NCI-H748 treated with DMSO at 0.1 percent for 48 hours (cell line): ENCODE results near the gene ARID2.

Source experiments
- DNase-seq: peaks from one replicate; lab custom pipeline; 2025; lab: John Stamatoyannopoulos, UW

ARID2 gene, protein sequence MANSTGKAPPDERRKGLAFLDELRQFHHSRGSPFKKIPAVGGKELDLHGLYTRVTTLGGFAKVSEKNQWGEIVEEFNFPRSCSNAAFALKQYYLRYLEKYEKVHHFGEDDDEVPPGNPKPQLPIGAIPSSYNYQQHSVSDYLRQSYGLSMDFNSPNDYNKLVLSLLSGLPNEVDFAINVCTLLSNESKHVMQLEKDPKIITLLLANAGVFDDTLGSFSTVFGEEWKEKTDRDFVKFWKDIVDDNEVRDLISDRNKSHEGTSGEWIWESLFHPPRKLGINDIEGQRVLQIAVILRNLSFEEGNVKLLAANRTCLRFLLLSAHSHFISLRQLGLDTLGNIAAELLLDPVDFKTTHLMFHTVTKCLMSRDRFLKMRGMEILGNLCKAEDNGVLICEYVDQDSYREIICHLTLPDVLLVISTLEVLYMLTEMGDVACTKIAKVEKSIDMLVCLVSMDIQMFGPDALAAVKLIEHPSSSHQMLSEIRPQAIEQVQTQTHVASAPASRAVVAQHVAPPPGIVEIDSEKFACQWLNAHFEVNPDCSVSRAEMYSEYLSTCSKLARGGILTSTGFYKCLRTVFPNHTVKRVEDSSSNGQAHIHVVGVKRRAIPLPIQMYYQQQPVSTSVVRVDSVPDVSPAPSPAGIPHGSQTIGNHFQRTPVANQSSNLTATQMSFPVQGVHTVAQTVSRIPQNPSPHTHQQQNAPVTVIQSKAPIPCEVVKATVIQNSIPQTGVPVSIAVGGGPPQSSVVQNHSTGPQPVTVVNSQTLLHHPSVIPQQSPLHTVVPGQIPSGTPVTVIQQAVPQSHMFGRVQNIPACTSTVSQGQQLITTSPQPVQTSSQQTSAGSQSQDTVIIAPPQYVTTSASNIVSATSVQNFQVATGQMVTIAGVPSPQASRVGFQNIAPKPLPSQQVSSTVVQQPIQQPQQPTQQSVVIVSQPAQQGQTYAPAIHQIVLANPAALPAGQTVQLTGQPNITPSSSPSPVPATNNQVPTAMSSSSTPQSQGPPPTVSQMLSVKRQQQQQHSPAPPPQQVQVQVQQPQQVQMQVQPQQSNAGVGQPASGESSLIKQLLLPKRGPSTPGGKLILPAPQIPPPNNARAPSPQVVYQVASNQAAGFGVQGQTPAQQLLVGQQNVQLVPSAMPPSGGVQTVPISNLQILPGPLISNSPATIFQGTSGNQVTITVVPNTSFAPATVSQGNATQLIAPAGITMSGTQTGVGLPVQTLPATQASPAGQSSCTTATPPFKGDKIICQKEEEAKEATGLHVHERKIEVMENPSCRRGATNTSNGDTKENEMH (N-terminal part only)

DNA sequence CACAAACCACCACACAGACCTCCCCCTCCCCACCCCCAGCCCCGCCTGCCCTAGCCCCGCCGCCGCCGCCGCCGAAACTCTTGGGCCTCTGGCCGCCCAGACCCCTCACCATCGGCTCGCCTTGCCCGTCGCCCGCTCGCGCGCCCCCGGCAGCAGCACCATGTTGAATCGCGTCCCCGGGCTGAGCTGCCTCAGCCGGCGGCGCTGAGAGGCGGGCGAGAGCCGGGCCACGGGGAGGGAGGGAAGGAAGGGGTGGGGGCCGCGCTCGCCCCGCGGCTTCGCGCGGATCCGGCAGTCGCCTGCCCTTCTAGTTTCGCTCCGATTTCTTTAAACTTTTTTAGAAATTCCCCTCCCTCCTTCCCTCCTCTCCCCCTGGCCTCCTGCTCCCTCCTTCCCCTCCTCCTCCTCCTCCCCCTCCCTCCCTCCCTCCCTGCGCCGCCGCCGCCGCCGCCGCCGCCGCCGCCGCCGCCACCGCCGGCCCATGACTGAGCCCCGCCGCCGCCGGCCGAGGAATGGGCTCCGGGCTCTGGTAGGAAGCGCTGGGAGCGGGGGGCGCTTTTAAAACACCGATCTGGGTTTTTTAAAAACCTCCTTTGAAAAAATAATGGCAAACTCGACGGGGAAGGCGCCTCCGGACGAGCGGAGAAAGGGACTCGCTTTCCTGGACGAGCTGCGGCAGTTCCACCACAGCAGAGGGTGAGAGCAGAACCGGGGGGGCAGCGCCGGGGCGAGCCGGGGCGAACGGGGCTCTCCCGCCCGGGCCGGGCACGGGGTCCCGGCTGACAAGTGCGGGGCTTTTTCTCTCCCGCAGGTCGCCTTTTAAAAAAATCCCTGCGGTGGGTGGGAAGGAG lies at the start of gene ARID2:
TSS of gene ARID2 (plus strand) at position 474 of the 851 bp plus-strand sequence. CDS start at position 605, 131 bp downstream.
- DNase-seq: peak; percentile 58

DNA sequence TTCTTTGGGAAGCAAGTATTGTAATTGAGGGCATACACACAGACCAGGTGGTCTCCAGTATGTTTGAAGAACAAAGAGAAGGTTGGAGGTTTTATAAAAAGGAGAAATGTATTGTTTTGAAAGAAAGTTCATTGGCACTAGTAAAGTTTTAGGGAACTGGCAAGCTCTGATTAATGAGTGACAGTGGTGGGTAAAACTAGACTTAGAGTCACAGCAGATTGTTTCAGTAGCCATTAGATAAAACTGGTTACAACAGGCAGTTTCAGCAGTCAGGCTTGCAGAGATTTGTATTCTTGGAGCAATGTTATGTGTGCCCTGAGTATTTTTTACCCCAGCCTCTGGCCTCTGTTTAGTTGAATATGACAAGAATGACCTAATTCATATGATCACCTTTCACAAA lies 49.1 kb upstream of the ARID2 start:
- DNase-seq: no peak

DNA sequence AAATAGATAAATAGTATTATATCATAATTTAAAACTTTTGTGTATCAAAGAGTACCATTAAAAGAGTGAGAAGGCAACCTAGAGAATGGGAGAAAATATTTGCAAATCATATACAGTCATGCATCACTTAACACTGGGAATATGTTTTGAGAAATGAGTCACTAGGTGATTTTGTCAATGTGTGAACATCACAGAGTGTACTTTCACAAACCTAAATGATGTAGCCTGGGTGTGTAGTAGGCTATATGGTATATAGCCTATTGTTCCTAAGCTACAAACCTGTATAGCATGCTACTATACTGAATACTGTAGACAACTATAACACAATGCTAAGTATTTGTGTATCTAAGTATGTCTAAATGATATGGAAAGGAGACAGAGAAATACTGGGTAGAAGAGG lies 48.0 kb upstream of the ARID2 start:
- DNase-seq: no peak

DNA sequence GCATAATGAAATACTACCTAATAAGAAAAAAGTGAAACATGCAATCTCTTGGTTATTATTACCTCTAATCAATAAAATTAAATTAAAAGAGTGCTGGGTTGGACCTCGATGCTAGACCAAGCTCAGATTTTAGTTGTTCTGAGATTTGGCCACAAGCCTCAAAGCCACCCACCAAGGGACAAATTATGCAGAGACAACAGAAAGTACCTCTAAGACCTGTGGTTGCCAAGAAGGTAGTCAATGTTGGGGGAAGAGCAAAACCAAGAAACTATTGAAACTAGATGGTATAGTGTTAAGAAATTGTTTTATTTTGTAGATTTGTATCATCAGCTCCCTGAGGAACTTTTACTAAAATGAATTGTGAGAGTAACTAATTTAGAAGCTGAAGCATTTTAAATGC lies 43.8 kb upstream of the ARID2 start:
- no peak for DNase-seq

DNA sequence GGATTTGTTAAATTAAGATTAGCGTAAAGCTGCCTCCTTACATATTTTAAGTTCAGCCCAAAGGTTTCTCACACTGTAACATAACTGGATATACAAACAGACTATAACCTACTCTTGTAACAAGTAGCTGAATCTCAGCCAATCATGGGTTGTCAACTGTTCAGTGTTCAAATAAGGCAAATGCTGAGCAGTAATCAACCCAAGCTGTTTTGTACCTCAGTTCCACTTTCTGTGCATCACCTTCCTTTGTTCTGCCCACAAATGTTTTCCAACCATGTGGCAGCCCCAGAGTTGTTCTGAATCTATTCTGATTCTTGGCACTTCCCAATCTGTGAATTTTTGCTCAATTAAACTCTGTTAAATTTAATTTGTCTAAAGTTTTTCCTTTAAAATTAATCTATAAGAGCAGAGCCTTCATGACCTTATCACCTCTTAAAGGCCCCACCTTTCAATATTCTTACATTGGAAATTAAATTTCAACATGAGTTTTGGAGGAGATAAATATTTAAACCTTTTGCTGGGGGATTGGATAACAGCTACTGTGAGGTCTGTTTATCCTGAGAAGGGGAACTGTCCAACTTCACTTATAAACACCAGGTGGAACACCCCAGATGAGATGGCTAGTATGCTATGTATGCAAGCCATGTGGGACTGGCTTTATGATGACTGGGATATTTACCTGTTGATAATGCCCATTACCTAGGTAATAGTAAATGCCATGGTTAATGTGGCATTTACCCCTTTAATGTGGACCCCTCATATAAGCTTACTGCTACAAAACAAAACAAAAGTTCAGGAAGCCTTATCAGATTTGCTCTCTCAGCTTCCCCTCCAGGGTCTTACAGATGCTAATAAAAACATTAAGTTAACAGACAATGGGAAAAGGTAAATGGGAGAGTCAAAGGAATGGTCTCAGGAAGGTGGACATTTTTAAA lies 42.2 kb upstream of the ARID2 start:
- DNase-seq: no peak

DNA sequence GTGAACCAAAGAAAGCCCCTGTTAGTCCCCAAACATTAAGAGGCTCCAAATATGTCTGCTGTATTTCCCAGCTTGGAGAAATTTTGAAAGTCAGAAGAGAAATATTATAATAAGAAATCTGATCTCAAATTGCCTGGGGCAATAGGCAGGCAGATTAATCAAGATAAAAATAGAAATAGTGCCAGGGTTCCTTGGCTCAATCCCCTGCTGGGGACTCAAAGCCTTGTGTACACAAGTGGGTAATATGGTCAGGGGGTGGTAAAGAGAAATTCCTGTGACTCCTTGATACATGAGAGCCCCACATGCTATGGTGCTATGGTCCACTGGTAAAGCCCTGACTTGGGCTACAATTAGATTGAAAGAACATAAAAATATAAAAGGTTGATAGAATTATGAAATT lies 41.3 kb upstream of the ARID2 start:
- no peak for DNase-seq

DNA sequence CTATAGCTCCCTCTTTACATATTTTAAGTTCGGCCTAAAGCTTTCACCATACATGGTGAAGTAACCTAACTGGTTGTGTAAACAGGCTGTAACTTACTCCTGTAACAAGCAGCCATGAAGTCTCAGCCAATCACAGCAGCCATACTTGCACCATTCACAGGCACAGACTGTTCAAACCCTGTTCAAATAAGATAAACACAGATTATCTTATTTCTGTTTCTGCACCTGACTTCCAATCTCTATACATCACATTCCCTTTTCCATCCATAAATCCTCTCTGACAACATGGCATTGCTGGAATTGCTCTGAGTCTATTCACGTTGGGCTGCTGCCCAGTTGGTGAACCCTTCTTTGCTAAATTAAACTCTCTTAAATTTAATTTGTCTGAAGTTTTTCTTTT lies 34.5 kb upstream of the ARID2 start:
- DNase-seq: no peak

DNA sequence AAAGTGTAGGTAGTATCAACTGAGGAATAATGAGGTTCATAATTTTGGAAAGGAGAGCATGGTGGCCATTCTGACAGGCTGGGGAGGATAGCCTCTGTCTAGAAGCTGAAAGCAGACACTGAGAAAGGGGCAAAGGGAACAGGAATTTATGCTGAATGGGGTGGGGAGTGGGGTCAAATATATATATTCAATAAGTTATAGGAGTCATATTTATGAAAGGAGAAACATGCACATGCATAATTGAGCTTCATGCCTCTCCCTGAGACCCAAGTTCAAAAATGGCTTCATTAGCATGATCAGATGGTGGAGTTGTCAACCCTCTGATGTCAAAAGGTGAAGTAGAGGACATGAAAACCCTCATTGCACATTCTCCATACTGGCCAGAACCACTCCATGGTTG lies 33.9 kb upstream of the ARID2 start:
- DNase-seq: no peak

DNA sequence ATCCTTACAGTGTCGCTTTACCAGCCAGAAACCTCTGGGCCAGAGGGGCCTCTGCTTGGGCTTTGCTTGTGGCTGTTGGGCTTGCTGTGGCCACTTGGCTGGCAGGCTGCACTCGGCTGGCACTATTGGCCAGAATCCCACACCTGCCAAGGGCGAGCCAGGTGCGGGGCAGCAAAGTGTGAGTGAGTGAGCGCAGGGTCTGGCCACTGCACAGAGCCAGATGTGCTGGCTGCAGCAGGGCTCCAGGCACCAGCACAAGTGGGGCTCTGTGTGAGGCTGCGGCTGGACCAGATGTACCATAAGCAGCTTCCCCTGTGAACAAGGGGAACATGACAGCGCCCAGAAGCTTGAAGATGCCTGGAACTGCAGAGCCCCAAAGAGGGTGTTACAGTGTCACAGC lies 33.5 kb upstream of the ARID2 start:
- no peak for DNase-seq

DNA sequence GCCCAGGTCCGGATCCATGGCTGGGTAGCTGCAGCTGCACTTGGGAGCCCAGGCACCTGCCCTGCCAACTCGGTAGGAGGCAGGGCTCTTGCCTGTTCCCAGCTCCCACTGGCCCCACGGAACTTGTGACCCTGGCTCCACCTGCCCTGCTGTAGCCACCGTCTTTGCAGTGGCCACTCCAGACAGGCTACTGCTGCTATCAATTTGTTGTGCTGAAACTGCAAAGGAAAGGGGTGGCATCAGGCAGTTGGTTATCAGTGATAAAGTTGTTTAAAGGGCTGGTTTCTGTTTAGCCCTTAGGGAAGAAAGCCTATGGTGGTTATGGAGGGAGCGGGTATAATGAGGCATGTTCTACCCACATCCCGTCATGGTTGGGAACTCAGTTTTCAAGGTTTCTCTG lies 32.1 kb upstream of the ARID2 start:
- DNase-seq: no peak

DNA sequence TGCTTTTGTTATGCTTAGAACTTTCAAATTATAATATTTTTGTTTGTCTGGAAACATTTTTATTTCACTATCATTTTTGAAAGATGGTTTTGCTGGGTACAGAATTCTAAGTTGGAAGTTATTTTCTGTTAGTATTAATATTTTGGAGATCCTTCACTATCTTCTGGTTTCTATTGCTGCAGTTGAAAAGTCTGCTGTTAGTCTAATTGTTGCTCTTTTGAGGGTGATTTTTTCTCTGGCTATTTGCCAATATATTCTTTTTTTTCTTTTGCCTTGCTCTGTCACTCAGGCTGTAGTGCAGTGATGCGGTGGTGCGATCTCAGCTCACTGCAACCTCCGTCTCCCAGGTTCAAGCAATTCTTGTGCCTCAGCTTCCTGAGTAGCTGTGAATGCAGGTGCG lies 28.2 kb upstream of the ARID2 start:
- DNase-seq: no peak

DNA sequence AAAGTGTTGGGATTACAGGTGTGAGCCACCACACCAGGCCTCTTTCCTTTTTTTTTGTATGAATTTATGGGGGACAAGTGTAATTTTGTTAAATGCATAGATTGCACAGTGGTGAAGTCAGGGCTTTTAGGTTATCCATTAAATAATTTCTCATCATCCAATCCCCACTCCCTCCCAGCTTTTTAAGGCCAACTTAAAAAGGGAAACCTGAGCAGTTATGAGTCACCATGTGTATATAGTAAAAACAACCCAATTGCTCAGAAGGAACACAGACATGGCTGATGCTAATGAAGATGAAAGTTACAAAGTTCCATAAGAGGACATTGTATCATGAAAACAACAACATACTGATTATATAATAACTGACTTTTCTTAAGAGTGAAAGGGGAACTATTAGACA lies 25.6 kb upstream of the ARID2 start:
- no peak for DNase-seq

DNA sequence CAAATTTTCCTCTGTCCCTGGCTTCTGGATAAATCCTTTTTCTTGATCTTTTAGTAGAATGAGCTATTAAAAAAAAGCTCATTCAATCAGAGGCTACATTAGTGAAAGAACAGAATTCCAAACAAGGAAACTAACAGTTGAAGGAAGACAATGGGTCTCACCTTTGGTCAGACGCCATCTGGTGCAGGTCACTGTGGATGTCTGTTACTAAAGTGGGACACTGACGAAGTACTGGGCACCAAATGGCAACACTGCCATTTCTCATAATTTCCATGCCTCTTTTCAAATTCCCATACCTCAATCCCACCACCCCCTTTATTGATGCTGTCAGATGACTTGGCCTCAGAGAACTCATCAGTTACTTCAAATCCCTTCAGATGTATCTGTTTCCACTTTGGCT lies 24.5 kb upstream of the ARID2 start:
- DNase-seq: no peak

DNA sequence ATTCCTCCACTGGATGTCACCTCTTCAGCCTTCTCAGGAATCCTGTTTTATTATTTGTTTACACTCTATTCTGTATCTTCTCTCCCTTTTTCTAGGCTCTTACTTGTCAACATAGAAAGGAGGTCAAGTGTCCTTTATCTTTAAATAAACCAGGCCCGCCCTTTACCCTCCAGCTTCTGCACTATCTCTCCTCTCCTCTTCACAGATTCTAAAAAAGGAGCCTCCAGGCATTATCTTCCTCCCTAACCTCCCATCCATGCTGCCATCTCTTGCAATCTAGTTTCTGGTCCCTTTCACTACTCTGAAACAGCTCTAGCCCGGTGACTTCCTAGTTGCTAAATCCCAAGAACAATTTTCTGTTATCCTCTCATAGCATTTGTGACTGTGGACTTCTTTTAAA lies 24.1 kb upstream of the ARID2 start:
- DNase-seq: no peak

DNA sequence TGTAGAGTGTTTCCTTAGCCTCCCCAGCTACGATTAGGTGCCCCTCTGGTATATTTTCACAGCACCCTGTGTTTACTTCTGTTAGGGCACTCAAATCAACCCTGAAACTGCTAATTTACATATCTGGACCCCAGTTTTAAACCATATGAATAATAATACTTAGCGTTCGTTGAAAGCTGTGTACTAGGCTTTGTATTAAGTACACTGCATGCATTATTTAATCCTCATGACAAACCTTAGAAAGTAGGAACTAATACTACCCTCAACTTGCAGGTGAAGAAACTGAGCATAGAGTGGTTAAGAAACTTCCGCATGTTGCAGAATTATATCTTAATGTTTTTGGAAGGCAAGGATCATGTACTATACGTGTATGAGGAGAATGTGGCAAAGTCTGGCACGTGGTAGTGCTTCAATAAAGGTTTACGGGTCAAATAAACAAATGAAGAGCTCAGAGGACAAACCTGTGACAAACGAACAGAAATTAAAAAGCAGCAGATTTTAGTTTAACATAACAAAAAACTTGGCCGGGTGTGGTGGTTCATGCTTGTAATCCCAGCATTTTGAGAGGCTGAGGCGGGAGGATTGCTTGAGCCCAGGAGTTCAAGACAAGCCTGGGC lies 22.2 kb upstream of the ARID2 start:
- DNase-seq: no peak

DNA sequence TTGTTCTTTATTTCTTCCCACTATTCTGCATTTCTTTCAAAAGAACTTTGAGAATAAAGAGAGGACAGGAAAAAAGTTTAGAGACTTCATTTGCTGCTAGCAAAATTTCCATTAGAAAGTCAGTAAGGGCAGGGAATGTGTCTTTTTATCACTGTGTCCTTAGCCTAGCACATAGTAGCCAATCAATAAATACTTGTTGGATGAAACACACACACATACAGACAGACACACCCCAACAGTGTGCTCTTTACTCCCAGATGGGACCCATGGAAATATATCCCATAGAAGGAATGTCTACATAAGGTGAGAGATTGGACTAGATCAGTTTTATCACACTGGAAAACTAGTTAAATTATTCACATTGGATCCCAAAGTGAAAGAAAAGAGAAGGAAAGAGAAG lies 21.1 kb upstream of the ARID2 start:
- DNase-seq: no peak

DNA sequence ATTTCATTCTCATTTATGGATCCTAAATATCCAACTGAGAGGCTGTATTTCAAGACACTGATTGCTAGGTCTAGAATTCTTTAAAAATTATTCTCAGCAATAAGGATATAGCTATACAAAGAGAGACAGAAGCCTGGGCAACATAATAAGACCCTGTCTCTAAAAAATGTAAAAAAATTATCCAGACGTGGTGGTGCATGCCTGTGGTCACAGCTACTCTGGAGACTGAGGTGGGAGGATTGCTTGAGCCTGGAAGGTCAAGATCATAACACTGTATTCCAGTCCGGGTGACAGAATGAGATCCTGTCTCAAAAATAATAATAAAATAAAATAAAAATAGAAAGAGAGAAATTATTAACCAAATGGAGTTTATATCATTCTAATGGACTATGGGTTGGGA lies 20.6 kb upstream of the ARID2 start:
- DNase-seq: no peak

DNA sequence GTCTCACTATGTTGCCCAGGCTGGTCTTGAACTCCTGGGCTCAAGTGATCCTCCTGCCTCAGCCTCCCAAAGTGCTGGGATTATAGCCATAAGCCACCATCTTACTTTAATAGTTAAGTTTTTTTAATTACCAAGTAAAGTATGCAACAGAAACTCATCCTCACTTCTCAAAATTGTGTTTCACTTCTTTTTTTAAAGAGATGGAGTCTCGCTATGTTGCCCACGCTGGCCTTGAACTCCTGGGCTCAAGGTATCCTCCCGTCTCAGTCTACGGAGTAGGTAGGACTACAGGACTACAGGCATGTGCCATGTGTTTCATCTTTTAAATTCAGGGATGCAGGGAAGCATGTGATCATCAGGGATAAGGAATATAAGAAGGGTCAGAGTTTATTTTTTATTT lies 17.2 kb upstream of the ARID2 start:
- no peak for DNase-seq

DNA sequence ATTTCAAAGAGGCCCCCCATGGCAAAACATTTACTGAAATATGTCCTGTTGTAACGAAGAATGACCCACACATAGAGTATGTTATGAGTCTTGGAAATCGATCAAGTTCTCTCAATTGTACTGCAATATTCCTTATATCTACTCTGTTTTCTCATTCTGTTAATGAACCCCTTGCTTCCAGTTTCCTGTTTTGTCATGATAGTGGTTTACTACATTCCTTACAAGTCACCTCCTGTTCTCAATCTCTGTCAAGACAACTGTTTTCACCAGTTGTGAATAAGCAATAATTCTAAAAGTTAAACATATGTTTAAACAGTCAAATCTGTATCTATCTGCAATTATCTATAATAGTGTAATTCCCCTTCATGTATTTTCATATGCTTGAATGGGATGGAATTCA lies 16.4 kb upstream of the ARID2 start:
- no peak for DNase-seq

DNA sequence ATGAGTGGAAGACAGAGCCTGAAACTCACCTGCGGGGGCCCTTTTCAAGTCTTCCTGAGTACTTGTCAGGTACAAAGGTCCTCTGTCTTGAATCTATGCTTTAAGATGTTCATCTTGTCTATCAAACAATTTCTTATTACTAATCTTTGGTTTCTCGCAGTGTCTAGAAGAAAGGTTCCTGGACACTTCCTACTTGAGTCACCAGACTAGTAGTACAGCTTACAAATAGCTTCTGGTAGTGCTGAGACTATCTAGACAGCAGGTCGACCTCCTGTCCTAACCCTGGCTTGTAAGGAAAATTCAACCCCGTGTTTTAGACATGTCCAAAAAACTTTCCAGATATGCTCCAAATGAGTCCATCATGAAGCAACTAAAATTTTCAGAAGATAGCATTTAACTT lies 11.2 kb upstream of the ARID2 start:
- DNase-seq: no peak
